ENCODE results near the gene PCDHB9.
A peak's percentile ranks its signal among the peaks of the same experiment; 100 is the strongest.
"Not testable (repeated sequence)": the region's sequence is repeated elsewhere in the genome, so short reads cannot be mapped to it uniquely, and the experiment has no call there.

The PCDHB9 gene

DNA sequence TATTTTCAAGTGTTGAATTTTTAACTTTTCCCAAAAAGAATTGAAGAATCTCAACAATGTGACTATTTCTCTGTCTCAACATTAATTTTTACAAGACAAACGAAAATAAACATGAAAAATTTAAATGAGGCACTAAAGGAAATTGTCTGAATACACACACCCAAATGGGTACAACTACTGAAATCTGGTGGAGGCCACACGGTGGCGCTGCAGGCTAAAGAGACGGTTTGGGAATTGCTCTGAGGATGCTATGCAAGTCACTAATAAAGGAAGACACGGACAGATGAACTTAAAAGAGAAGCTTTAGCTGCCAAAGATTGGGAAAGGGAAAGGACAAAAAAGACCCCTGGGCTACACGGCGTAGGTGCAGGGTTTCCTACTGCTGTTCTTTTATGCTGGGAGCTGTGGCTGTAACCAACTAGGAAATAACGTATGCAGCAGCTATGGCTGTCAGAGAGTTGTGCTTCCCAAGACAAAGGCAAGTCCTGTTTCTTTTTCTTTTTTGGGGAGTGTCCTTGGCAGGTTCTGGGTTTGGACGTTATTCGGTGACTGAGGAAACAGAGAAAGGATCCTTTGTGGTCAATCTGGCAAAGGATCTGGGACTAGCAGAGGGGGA, 5.3 kb downstream of the PCDHB9 start, which contains the start of gene PCDHB10:
Gene PCDHB10 (plus strand): TSS at position 244 of the 616 bp plus-strand sequence. CDS start 200 bp downstream, at position 444.
- peak; percentile 2 for DNase-seq (ENCODE audit: low read depth)
- H3K4me3 ChIP-seq (ENCODE audit: low read depth, low read length) = no peak within 1 kb of the TSS
- TF ChIP-seq, protein P1, sequence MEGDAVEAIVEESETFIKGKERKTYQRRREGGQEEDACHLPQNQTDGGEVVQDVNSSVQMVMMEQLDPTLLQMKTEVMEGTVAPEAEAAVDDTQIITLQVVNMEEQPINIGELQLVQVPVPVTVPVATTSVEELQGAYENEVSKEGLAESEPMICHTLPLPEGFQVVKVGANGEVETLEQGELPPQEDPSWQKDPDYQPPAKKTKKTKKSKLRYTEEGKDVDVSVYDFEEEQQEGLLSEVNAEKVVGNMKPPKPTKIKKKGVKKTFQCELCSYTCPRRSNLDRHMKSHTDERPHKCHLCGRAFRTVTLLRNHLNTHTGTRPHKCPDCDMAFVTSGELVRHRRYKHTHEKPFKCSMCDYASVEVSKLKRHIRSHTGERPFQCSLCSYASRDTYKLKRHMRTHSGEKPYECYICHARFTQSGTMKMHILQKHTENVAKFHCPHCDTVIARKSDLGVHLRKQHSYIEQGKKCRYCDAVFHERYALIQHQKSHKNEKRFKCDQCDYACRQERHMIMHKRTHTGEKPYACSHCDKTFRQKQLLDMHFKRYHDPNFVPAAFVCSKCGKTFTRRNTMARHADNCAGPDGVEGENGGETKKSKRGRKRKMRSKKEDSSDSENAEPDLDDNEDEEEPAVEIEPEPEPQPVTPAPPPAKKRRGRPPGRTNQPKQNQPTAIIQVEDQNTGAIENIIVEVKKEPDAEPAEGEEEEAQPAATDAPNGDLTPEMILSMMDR (IDR thresholded peaks at IDR 0.05; ENCODE audit: insufficient read depth, low read depth, low read length, missing control alignments) = peak; percentile 28

DNA sequence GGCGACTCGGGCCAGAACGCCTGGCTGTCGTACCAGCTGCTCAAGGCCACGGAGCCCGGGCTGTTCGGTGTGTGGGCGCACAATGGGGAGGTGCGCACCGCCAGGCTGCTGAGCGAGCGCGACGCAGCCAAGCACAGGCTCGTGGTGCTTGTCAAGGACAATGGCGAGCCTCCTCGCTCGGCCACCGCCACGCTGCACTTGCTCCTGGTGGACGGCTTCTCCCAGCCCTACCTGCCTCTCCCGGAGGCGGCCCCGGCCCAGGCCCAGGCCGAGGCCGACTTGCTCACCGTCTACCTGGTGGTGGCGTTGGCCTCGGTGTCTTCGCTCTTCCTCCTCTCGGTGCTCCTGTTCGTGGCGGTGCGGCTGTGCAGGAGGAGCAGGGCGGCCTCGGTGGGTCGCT, 7.4 kb downstream of the PCDHB9 start:
- DNase-seq (ENCODE audit: low read depth); H3K4me3 ChIP-seq (ENCODE audit: low read depth, low read length): not testable (repeated sequence)

DNA sequence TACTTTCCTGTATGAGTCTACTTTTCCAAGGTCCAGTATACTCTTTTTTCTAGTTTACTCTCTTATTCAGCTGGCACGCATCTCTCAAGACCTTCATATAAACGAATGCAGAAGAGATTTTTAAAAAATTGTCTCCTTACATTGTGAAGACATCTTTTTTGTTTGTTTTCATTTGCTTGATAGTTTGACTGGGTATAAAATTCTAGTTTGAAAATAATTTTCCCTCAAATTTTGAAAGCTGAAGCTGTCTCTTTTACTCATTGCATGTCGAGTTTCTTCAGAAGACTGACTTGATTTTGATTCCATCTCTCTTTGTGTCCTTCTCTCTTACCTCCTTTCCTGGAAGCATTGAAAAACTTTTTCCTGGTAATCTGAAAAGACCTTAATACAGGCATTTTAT, 9.4 kb downstream of the PCDHB9 start:
- DNase-seq (ENCODE audit: low read depth) = no peak
- TF ChIP-seq, protein P1 (IDR thresholded peaks at IDR 0.05; ENCODE audit: insufficient read depth, low read depth, low read length, missing control alignments) = no peak
- no peak overlapping the region for H3K4me3 ChIP-seq (ENCODE audit: low read depth, low read length)

DNA sequence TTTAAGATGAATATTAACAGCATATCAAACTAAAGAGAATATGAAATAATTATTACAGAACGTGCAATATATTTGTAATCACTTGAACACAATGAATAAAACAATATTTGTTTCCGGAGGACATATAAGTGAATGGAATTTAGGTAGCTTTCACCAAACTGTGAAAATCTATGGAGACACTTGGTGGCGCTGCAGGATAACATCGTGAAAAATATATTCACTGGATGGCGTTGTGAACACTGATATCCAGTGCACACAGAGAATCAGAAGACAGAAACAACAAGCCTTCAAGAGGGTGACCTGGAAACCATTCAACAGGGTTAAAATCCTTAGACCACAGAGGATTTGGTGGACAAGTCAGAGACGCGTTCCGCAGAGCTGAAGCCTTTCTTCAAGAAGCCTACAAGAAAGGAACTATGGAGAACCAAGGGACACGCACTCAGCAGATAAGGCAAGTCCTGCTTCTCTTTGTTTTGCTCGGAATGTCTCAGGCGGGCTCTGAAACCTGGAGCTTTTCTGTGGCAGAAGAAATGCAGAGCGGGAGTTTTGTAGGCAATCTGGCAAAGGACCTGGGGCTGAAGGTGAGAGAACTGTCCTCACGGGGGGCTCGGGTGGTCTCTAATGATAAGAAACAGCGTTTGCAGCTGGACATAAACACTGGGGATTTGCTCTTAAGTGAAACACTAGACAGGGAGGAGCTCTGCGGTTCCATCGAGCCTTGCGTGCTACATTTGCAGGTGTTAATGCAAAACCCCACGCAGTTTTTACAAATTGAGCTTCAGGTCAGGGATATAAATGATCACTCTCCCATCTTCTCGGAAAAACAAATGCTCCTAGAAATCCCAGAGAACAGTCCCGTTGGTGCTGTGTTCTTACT, 12.6 kb downstream of the PCDHB9 start, which contains the start of gene PCDHB11:
Gene PCDHB11 (plus strand): TSS at position 269 of the 877 bp plus-strand sequence. CDS start 148 bp downstream, at position 417.
- DNase-seq (ENCODE audit: low read depth) = no peak
- TF ChIP-seq, protein P1 (IDR thresholded peaks at IDR 0.05; ENCODE audit: insufficient read depth, low read depth, low read length, missing control alignments) = no peak

DNA sequence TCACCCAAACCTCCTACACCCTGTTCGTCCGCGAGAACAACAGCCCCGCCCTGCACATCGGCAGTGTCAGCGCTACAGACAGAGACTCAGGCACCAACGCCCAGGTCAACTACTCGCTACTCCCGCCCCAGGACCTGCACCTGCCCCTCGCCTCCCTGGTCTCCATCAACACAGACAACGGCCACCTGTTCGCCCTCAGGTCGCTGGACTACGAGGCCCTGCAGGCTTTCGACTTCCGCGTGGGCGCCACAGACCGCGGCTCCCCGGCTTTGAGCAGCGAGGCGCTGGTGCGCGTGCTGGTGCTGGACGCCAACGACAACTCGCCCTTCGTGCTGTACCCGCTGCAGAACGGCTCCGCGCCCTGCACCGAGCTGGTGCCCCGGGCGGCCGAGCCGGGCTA, 14.2 kb downstream of the PCDHB9 start:
- not testable (repeated sequence) for H3K4me3 ChIP-seq (ENCODE audit: low read depth, low read length); DNase-seq (ENCODE audit: low read depth)

More for the DNA sequence above, 12.6 kb downstream of the PCDHB9 start, which contains the start of gene PCDHB11:
- no peak within 1 kb of the TSS for H3K4me3 ChIP-seq (ENCODE audit: low read depth, low read length)

DNA sequence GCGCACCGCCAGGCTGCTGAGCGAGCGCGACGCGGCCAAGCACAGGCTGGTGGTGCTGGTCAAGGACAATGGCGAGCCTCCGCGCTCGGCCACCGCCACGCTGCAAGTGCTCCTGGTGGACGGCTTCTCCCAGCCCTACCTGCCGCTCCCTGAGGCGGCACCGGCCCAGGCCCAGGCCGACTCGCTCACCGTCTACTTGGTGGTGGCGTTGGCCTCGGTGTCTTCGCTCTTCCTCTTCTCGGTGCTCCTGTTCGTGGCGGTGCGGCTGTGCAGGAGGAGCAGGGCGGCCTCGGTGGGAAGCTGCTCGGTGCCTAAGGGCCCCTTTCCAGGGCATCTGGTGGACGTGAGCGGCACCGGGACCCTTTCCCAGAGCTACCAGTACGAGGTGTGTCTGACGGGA, 14.7 kb downstream of the PCDHB9 start:
- not testable (repeated sequence) for DNase-seq (ENCODE audit: low read depth); H3K4me3 ChIP-seq (ENCODE audit: low read depth, low read length)

DNA sequence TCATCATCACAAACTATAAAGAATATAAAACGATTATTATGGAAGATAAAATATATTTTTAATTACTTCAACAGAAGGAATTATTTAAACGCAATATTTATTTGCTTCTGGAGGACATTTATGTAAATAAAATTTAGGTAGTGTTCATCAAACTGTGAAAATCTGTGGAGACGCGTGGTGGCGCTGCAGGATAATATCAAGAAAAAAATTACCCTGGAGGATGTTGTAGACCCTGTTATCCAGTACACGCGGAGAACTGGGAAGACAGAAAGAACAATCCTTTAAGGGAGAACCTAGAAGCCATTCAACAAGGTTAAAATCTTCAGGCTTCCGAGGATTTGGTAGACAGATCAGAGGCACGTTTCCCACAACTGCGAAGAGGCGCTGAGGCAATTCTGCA, 21.5 kb downstream of the PCDHB9 start, which contains the start of gene PCDHB12:
Gene PCDHB12 (plus strand): TSS at position 242 of the 400 bp plus-strand sequence. CDS start 189 bp downstream, outside the sequence.
- no peak within 1 kb of the TSS for H3K4me3 ChIP-seq (ENCODE audit: low read depth, low read length)
- TF ChIP-seq, protein P1 (IDR thresholded peaks at IDR 0.05; ENCODE audit: insufficient read depth, low read depth, low read length, missing control alignments) = no peak
- no peak for DNase-seq (ENCODE audit: low read depth)

DNA sequence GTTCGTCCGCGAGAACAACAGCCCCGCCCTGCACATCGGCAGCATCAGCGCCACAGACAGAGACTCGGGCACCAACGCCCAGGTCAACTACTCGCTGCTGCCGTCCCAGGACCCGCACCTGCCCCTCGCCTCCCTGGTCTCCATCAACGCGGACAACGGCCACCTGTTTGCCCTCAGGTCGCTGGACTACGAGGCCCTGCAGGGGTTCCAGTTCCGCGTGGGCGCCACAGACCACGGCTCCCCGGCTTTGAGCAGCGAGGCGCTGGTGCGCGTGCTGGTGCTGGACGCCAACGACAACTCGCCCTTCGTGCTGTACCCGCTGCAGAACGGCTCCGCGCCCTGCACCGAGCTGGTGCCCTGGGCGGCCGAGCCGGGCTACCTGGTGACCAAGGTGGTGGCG, 23.3 kb downstream of the PCDHB9 start:
- not testable (repeated sequence) for DNase-seq (ENCODE audit: low read depth); H3K4me3 ChIP-seq (ENCODE audit: low read depth, low read length)

DNA sequence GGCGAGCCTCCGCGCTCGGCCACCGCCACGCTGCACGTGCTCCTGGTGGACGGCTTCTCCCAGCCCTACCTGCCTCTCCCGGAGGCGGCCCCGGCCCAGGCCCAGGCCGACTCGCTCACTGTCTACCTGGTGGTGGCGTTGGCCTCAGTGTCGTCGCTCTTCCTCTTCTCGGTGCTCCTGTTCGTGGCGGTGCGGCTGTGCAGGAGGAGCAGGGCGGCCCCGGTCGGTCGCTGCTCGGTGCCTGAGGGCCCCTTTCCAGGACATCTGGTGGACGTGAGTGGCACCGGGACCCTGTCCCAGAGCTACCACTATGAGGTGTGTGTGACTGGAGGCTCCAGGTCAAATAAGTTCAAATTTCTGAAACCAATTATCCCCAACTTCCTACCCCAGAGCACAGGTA, 23.9 kb downstream of the PCDHB9 start:
- DNase-seq (ENCODE audit: low read depth) = not testable (repeated sequence)

DNA sequence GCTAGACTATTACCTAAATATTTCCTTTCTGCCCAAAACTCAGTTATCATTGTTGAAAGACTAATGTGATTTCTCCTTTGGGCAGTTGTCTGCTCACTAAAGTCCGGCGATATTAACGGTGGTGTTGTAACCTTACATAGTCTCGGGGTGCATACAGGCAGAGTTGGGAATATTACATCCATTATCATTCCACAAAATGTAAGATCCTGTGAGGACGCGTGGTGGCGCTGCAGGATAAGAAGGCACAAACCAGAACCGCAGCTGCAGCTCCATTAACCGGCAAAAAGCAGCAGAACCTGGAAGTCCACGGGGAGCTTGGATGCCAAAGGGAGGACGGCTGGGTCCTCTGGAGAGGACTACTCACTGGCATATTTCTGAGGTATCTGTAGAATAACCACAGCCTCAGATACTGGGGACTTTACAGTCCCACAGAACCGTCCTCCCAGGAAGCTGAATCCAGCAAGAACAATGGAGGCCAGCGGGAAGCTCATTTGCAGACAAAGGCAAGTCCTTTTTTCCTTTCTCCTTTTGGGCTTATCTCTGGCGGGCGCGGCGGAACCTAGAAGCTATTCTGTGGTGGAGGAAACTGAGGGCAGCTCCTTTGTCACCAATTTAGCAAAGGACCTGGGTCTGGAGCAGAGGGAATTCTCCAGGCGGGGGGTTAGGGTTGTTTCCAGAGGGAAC, 26.8 kb downstream of the PCDHB9 start, which contains the start of gene PCDHB13:
Gene PCDHB13 (plus strand): TSS at position 264 of the 684 bp plus-strand sequence. CDS start 205 bp downstream, at position 469.
- not testable (repeated sequence) for H3K4me3 ChIP-seq (ENCODE audit: low read depth, low read length)
- DNase-seq (ENCODE audit: low read depth) = peak; percentile 3

More for the DNA sequence above, 23.9 kb downstream of the PCDHB9 start:
- H3K4me3 ChIP-seq (ENCODE audit: low read depth, low read length) = not testable (repeated sequence)

DNA sequence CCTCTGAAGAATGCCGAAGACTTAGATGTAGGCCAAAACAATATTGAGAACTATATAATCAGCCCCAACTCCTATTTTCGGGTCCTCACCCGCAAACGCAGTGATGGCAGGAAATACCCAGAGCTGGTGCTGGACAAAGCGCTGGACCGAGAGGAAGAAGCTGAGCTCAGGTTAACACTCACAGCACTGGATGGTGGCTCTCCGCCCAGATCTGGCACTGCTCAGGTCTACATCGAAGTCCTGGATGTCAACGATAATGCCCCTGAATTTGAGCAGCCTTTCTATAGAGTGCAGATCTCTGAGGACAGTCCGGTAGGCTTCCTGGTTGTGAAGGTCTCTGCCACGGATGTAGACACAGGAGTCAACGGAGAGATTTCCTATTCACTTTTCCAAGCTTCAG, 27.6 kb downstream of the PCDHB9 start:
- not testable (repeated sequence) for DNase-seq (ENCODE audit: low read depth); H3K4me3 ChIP-seq (ENCODE audit: low read depth, low read length)

DNA sequence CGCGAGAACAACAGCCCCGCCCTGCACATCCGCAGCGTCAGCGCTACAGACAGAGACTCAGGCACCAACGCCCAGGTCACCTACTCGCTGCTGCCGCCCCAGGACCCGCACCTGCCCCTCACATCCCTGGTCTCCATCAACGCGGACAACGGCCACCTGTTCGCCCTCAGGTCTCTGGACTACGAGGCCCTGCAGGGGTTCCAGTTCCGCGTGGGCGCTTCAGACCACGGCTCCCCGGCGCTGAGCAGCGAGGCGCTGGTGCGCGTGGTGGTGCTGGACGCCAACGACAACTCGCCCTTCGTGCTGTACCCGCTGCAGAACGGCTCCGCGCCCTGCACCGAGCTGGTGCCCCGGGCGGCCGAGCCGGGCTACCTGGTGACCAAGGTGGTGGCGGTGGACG, 28.5 kb downstream of the PCDHB9 start:
- H3K4me3 ChIP-seq (ENCODE audit: low read depth, low read length); DNase-seq (ENCODE audit: low read depth): not testable (repeated sequence)

DNA sequence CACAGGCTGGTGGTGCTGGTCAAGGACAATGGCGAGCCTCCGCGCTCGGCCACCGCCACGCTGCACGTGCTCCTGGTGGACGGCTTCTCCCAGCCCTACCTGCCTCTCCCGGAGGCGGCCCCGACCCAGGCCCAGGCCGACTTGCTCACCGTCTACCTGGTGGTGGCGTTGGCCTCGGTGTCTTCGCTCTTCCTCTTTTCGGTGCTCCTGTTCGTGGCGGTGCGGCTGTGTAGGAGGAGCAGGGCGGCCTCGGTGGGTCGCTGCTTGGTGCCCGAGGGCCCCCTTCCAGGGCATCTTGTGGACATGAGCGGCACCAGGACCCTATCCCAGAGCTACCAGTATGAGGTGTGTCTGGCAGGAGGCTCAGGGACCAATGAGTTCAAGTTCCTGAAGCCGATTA, 29.1 kb downstream of the PCDHB9 start:
- H3K4me3 ChIP-seq (ENCODE audit: low read depth, low read length); DNase-seq (ENCODE audit: low read depth): not testable (repeated sequence)

Data from GM12865 (cell line).